Large intestine (tissue), 3 donors: ENCODE results near the gene STK26. TPM values are rescaled to one million over a fixed set of nuclear protein-coding genes. Genes with fewer than 3 reads are reported as not detected.
"Not testable (repeated sequence)": the region's sequence is repeated elsewhere in the genome, so short reads cannot be mapped to it uniquely, and the experiment has no call there.

Experiments
- DNase-seq, 2 donors: peaks; one replicate each; pipeline versions ENCODE4 v3.0.0 to v3.0.0-alpha.2; 2013
- H3K27ac ChIP-seq: one replicate; pipeline ENCODE4 v1.5.1; 2013; ENCODE audit warnings: low read length
- H3K27me3 ChIP-seq: 2 replicates; pipeline ENCODE4 v1.6.1; 2013; ENCODE audit warnings: low read length; ENCODE audit not compliant: control insufficient read depth, insufficient read depth
- H3K36me3 ChIP-seq: 2 replicates; pipeline ENCODE4 v1.6.1; 2013; ENCODE audit warnings: low read length; ENCODE audit not compliant: control insufficient read depth, insufficient read depth
- H3K4me1 ChIP-seq: one replicate; pipeline ENCODE4 v1.6.1; 2013; ENCODE audit warnings: low read length; ENCODE audit not compliant: control insufficient read depth, insufficient read depth
- H3K4me3 ChIP-seq: one replicate; pipeline ENCODE4 v1.5.1; 2013; ENCODE audit warnings: low read length
- H3K9me3 ChIP-seq: one replicate; pipeline ENCODE4 v1.6.1; 2013; ENCODE audit warnings: mild to moderate bottlenecking, low read depth, low read length, moderate library complexity; ENCODE audit not compliant: control insufficient read depth
- WGBS: methylation state at CpG from one replicate; pipeline ENCODE4 v1.1.5; 2013; ENCODE audit warnings: low lambda C conversion rate; ENCODE audit not compliant: insufficient coverage; 5-methylcytosine and 5-hydroxymethylcytosine counted together
- polyA plus RNA-seq: library from polyadenylated mRNA; unstranded; fragments of 120-200 nt; gene quantifications from one replicate; pipeline ENCODE4 v1.2.1, GENCODE V29; 2013

The STK26 gene
- polyA plus RNA-seq, 1 donor: 9.4 TPM

- no peaks in the 10 kb centered on the region for H3K27me3 ChIP-seq
- H3K36me3 ChIP-seq: no peaks in the 10 kb centered on the region
- no CpG with 5 or more reads among the region's 7 CpGs for WGBS
Measured at GRCh38 chrX:132092439-132093065, 69.5 kb downstream of the STK26 start.

GRCh38 chrX:132093239-132093860 is 70.2 kb downstream of the STK26 start:
- Histone ChIP-seq H3K4me1 (no peaks in the 10 kb centered on the region), H3K27ac (no peak overlapping the region), H3K36me3 (no peaks in the 10 kb centered on the region), H3K27me3 (no peaks in the 10 kb centered on the region), H3K9me3 (no peaks in the 10 kb centered on the region), H3K4me3 (no peak overlapping the region)
- DNase-seq: no peak
- WGBS: no CpG with 5 or more reads among the region's 4 CpGs

More at GRCh38 chrX:132092439-132093065, 69.5 kb downstream of the STK26 start:
- no peaks in the 10 kb centered on the region for H3K4me1 ChIP-seq
- H3K27ac ChIP-seq: no peak overlapping the region
- H3K4me3 ChIP-seq: no peak overlapping the region
- peak; percentile 37 to 41 for DNase-seq
- no peaks in the 10 kb centered on the region for H3K9me3 ChIP-seq

GRCh38 chrX:132094164-132094563 is 71.1 kb downstream of the STK26 start:
- no peak overlapping the region for H3K4me3 ChIP-seq
- WGBS: no CpG with 5 or more reads among the region's 2 CpGs
- H3K9me3 ChIP-seq: no peaks in the 10 kb centered on the region
- H3K36me3 ChIP-seq: no peaks in the 10 kb centered on the region
- no peaks in the 10 kb centered on the region for H3K27me3 ChIP-seq
- H3K27ac ChIP-seq: no peak overlapping the region
- DNase-seq: no peak
- H3K4me1 ChIP-seq: no peaks in the 10 kb centered on the region

GRCh38 chrX:132098704-132099103 is 75.6 kb downstream of the STK26 start:
- not testable (repeated sequence) for H3K4me1 ChIP-seq, H3K9me3 ChIP-seq, H3K27me3 ChIP-seq, H3K36me3 ChIP-seq, DNase-seq, H3K4me3 ChIP-seq, H3K27ac ChIP-seq
- no CpG with 5 or more reads among the region's 4 CpGs for WGBS

GRCh38 chrX:132101206-132101605 is 78.1 kb downstream of the STK26 start:
- H3K36me3 ChIP-seq: no peaks in the 10 kb centered on the region
- H3K9me3 ChIP-seq: no peaks in the 10 kb centered on the region
- 80% methylated on average over 1 of the region's 4 CpGs for WGBS
- no peak overlapping the region for H3K27ac ChIP-seq
- no peak overlapping the region for H3K4me3 ChIP-seq
- DNase-seq: no peak
- no peaks in the 10 kb centered on the region for H3K4me1 ChIP-seq
- H3K27me3 ChIP-seq: no peaks in the 10 kb centered on the region

- no peaks in the 10 kb centered on the region for H3K4me1 ChIP-seq
- H3K27me3 ChIP-seq: no peaks in the 10 kb centered on the region
- no peak overlapping the region for H3K27ac ChIP-seq
- no peak overlapping the region for H3K4me3 ChIP-seq
- DNase-seq: no peak
- no peaks in the 10 kb centered on the region for H3K36me3 ChIP-seq
- no CpG with 5 or more reads among the region's 9 CpGs for WGBS
- H3K9me3 ChIP-seq: no peaks in the 10 kb centered on the region
Measured at GRCh38 chrX:132101799-132102198, 78.7 kb downstream of the STK26 start.

GRCh38 chrX:132107291-132107690 is 84.2 kb downstream of the STK26 start:
- Histone ChIP-seq H3K9me3 (no peaks in the 10 kb centered on the region), H3K36me3 (no peaks in the 10 kb centered on the region), H3K27me3 (no peaks in the 10 kb centered on the region), H3K4me1 (no peaks in the 10 kb centered on the region), H3K27ac (no peak overlapping the region), H3K4me3 (no peak overlapping the region)
- DNase-seq: no peak

GRCh38 chrX:132114607-132115006 is 91.5 kb downstream of the STK26 start:
- Histone ChIP-seq H3K36me3 (no peaks in the 10 kb centered on the region), H3K27me3 (no peaks in the 10 kb centered on the region), H3K27ac (no peak overlapping the region), H3K4me3 (no peak overlapping the region), H3K4me1 (no peaks in the 10 kb centered on the region), H3K9me3 (no peaks in the 10 kb centered on the region)
- DNase-seq: peak; percentile 25 to 29

- DNase-seq: no peak
- no peaks in the 10 kb centered on the region for H3K36me3 ChIP-seq
- no peak overlapping the region for H3K27ac ChIP-seq
- WGBS: no CpG with 5 or more reads among the region's 5 CpGs
- no peaks in the 10 kb centered on the region for H3K4me1 ChIP-seq
- H3K4me3 ChIP-seq: no peak overlapping the region
- H3K9me3 ChIP-seq: no peaks in the 10 kb centered on the region
- H3K27me3 ChIP-seq: no peaks in the 10 kb centered on the region
Measured at GRCh38 chrX:132115792-132116191, 92.7 kb downstream of the STK26 start.

- Histone ChIP-seq H3K27ac (no peak overlapping the region), H3K9me3 (no peaks in the 10 kb centered on the region), H3K27me3 (no peaks in the 10 kb centered on the region), H3K4me3 (no peak overlapping the region), H3K4me1 (no peaks in the 10 kb centered on the region), H3K36me3 (no peaks in the 10 kb centered on the region)
- no peak for DNase-seq
- no CpG with 5 or more reads among the region's 4 CpGs for WGBS
Measured at GRCh38 chrX:132118358-132118757, 95.3 kb downstream of the STK26 start.

- WGBS: no CpG with 5 or more reads among the region's 3 CpGs
- no peaks in the 10 kb centered on the region for H3K9me3 ChIP-seq
- DNase-seq: no peak
- H3K4me3 ChIP-seq: no peak overlapping the region
- H3K36me3 ChIP-seq: no peaks in the 10 kb centered on the region
- no peak overlapping the region for H3K27ac ChIP-seq
- no peaks in the 10 kb centered on the region for H3K27me3 ChIP-seq
- no peaks in the 10 kb centered on the region for H3K4me1 ChIP-seq
Measured at GRCh38 chrX:132119283-132119682, 96.2 kb downstream of the STK26 start.
